Activated CD4-positive, alpha-beta T cell treated with anti-CD3 and anti-CD28 coated beads, Interleukin-2, amount 10 ng/mL, durations not matched to agents 7 days and 5 days (primary cell): ENCODE measurements around the gene NUDT16L1. TPM values are rescaled to one million over a fixed set of nuclear protein-coding genes. Genes with fewer than 3 reads are reported as not detected.

Source experiments
- CTCF ChIA-PET: fragments of 350-600 bp; sonication (Branson Sonifier 250); formaldehyde crosslinking; loops from one replicate; lab custom pipeline; 2021; ENCODE audit warnings: antibody characterized with exemption; lab: Charles Lee
- POLR2A ChIA-PET: fragments of 350-600 bp; sonication (Branson Sonifier 250); formaldehyde crosslinking; loops from one replicate; lab custom pipeline; 2021; ENCODE audit warnings: antibody characterized with exemption; lab: Charles Lee
- DNase-seq: peaks from one replicate; pipeline ENCODE4 v3.0.0-alpha.2; 2020
- H3K27ac Mint-ChIP-seq: one replicate; pipeline ENCODE4 v1.8.0; 2021; ENCODE audit warnings: mild to moderate bottlenecking, moderate library complexity, mixed read lengths
- H3K27me3 Mint-ChIP-seq: one replicate; pipeline ENCODE4 v1.8.0; 2021; ENCODE audit warnings: mixed read lengths
- H3K36me3 Mint-ChIP-seq: one replicate; pipeline ENCODE4 v1.8.0; 2021; ENCODE audit warnings: low read depth, mixed read lengths
- H3K4me1 Mint-ChIP-seq: one replicate; pipeline ENCODE4 v1.8.0; 2021; ENCODE audit warnings: mixed read lengths
- H3K4me3 Mint-ChIP-seq: one replicate; pipeline ENCODE4 v1.8.0; 2021; ENCODE audit warnings: mild to moderate bottlenecking, moderate library complexity, mixed read lengths
- H3K9me3 Mint-ChIP-seq: one replicate; pipeline ENCODE4 v1.8.0; 2021; ENCODE audit warnings: mixed read lengths
- total RNA-seq, 2 experiments: library from RNA; stranded (reverse); gene quantifications; one replicate each; pipeline ENCODE4 v1.2.3, GENCODE V29; 2021

Gene NUDT16L1
- total RNA-seq, 2 experiments from 2014 or later: 32.3 to 35.5 TPM

GRCh38 chr16:4702466-4702808 is 9.1 kb downstream of the NUDT16L1 start:
- no peak overlapping the region for H3K27ac Mint-ChIP-seq
- H3K36me3 Mint-ChIP-seq: peaks cover 8% of the 10 kb centered on the region
- ChIA-PET CTCF (interaction anchor here (0.9 kb wide), 1 partner anchor 20 kb away, joined by 3 read pairs; no protein-coding TSS in a partner anchor), POLR2A (no interaction called here)
- no peaks in the 10 kb centered on the region for H3K9me3 Mint-ChIP-seq
- H3K4me3 Mint-ChIP-seq: no peak overlapping the region
- H3K27me3 Mint-ChIP-seq: no peaks in the 10 kb centered on the region
- DNase-seq: no peak
- peaks cover 30% of the 10 kb centered on the region for H3K4me1 Mint-ChIP-seq

GRCh38 chr16:4703906-4704305 is 10.5 kb downstream of the NUDT16L1 start:
- DNase-seq: no peak
- Mint-ChIP-seq H3K4me3 (no peak overlapping the region), H3K27ac (no peak overlapping the region), H3K9me3 (no peaks in the 10 kb centered on the region), H3K27me3 (no peaks in the 10 kb centered on the region), H3K36me3 (peaks cover 8% of the 10 kb centered on the region), H3K4me1 (peaks cover 30% of the 10 kb centered on the region)
- ChIA-PET CTCF (interaction anchor here (1.4 kb wide), 1 partner anchor 21 kb away, joined by 3 read pairs; no protein-coding TSS in a partner anchor), POLR2A (no interaction called here)

- no peak for DNase-seq
- no peak overlapping the region for H3K4me3 Mint-ChIP-seq
- H3K4me1 Mint-ChIP-seq: peaks cover 25% of the 10 kb centered on the region
- H3K36me3 Mint-ChIP-seq: peaks cover 8% of the 10 kb centered on the region
- H3K27me3 Mint-ChIP-seq: no peaks in the 10 kb centered on the region
- ChIA-PET CTCF (interaction anchor here (1.3 to 1.9 kb wide), 3 partner anchors 11 to 22 kb away, joined by 3 to 5 read pairs (median 4); partner anchors contain the start of gene NUDT16L1), POLR2A (no interaction called here)
- no peak overlapping the region for H3K27ac Mint-ChIP-seq
- no peaks in the 10 kb centered on the region for H3K9me3 Mint-ChIP-seq
Measured at GRCh38 chr16:4704491-4704890, 11.1 kb downstream of the NUDT16L1 start.

- peaks cover 20% of the 10 kb centered on the region for H3K4me1 Mint-ChIP-seq
- peaks cover 4% of the 10 kb centered on the region for H3K36me3 Mint-ChIP-seq
- CTCF ChIA-PET: interaction anchor here (1.3 to 1.9 kb wide), 4 partner anchors 10 to 22 kb away, joined by 3 to 5 read pairs (median 4); partner anchors contain the start of gene NUDT16L1
- no peaks in the 10 kb centered on the region for H3K27me3 Mint-ChIP-seq
- H3K4me3 Mint-ChIP-seq: no peak overlapping the region
- H3K9me3 Mint-ChIP-seq: no peaks in the 10 kb centered on the region
- DNase-seq: no peak
- POLR2A ChIA-PET: no interaction called here
- no peak overlapping the region for H3K27ac Mint-ChIP-seq
Measured at GRCh38 chr16:4704913-4705312, 11.6 kb downstream of the NUDT16L1 start.

- CTCF ChIA-PET: interaction anchor here (0.5 to 1.7 kb wide), 6 partner anchors 8 to 869 kb away, joined by 3 to 4 read pairs (median 3); partner anchors contain the start of gene MGRN1
- H3K4me3 Mint-ChIP-seq: no peak overlapping the region
- POLR2A ChIA-PET: no interaction called here
- H3K27me3 Mint-ChIP-seq: no peaks in the 10 kb centered on the region
- peaks cover 7% of the 10 kb centered on the region for H3K36me3 Mint-ChIP-seq
- DNase-seq: no peak
- H3K4me1 Mint-ChIP-seq: peaks cover 10% of the 10 kb centered on the region
- no peaks in the 10 kb centered on the region for H3K9me3 Mint-ChIP-seq
- no peak overlapping the region for H3K27ac Mint-ChIP-seq
Measured at GRCh38 chr16:4706871-4707270, 13.5 kb downstream of the NUDT16L1 start.

- Mint-ChIP-seq H3K4me3 (no peak overlapping the region), H3K27ac (no peak overlapping the region), H3K9me3 (no peaks in the 10 kb centered on the region), H3K27me3 (no peaks in the 10 kb centered on the region), H3K36me3 (peaks cover 7% of the 10 kb centered on the region), H3K4me1 (no peaks in the 10 kb centered on the region)
- CTCF ChIA-PET: no interaction called here
- POLR2A ChIA-PET: no interaction called here
- DNase-seq: no peak
Measured at GRCh38 chr16:4709481-4709880, 16.1 kb downstream of the NUDT16L1 start.

GRCh38 chr16:4713663-4714501 is 20.5 kb downstream of the NUDT16L1 start:
- ChIA-PET POLR2A (no interaction called here), CTCF (no interaction called here)
- DNase-seq: no peak
- Mint-ChIP-seq H3K4me3 (no peak overlapping the region), H3K36me3 (peaks cover 5% of the 10 kb centered on the region), H3K27ac (no peak overlapping the region), H3K9me3 (no peaks in the 10 kb centered on the region), H3K4me1 (no peaks in the 10 kb centered on the region), H3K27me3 (no peaks in the 10 kb centered on the region)

GRCh38 chr16:4714996-4715395 is 21.6 kb downstream of the NUDT16L1 start:
- Mint-ChIP-seq H3K27me3 (no peaks in the 10 kb centered on the region), H3K27ac (no peak overlapping the region), H3K4me3 (no peak overlapping the region), H3K9me3 (no peaks in the 10 kb centered on the region), H3K36me3 (peaks cover 5% of the 10 kb centered on the region), H3K4me1 (no peaks in the 10 kb centered on the region)
- DNase-seq: no peak
- ChIA-PET CTCF (interaction anchor here (1.0 kb wide), 1 partner anchor 9 kb away, joined by 3 read pairs; no protein-coding TSS in a partner anchor), POLR2A (no interaction called here)

GRCh38 chr16:4718466-4718865 is 25.1 kb downstream of the NUDT16L1 start:
- Mint-ChIP-seq H3K27ac (no peak overlapping the region), H3K4me3 (no peak overlapping the region), H3K9me3 (no peaks in the 10 kb centered on the region), H3K36me3 (peaks cover 2% of the 10 kb centered on the region), H3K4me1 (no peaks in the 10 kb centered on the region), H3K27me3 (no peaks in the 10 kb centered on the region)
- ChIA-PET CTCF (interaction anchor here (1.2 to 1.6 kb wide), 2 partner anchors 8 to 14 kb away, joined by 3 to 5 read pairs; no protein-coding TSS in a partner anchor), POLR2A (no interaction called here)
- DNase-seq: no peak

GRCh38 chr16:4723071-4723767 is 29.9 kb downstream of the NUDT16L1 start:
- Mint-ChIP-seq H3K4me3 (no peak overlapping the region), H3K27ac (no peak overlapping the region), H3K27me3 (no peaks in the 10 kb centered on the region), H3K4me1 (no peaks in the 10 kb centered on the region), H3K9me3 (no peaks in the 10 kb centered on the region), H3K36me3 (peaks cover under 1% of the 10 kb centered on the region)
- DNase-seq: no peak
- POLR2A ChIA-PET: no interaction called here
- CTCF ChIA-PET: interaction anchor here (0.6 to 2.0 kb wide), 2 partner anchors 11 to 72 kb away, joined by 6 to 7 read pairs; partner anchors contain the start of genes ANKS3 and DNAAF8

GRCh38 chr16:4724661-4725270 is 31.4 kb downstream of the NUDT16L1 start:
- no peak for DNase-seq
- ChIA-PET CTCF (interaction anchor here (0.6 to 2.1 kb wide), 4 partner anchors 9 to 176 kb away, joined by 3 to 7 read pairs (median 4); partner anchors contain the start of genes ANKS3 and DNAAF8), POLR2A (no interaction called here)
- peaks cover 4% of the 10 kb centered on the region for H3K36me3 Mint-ChIP-seq
- H3K27me3 Mint-ChIP-seq: no peaks in the 10 kb centered on the region
- no peak overlapping the region for H3K27ac Mint-ChIP-seq
- no peaks in the 10 kb centered on the region for H3K9me3 Mint-ChIP-seq
- no peak overlapping the region for H3K4me3 Mint-ChIP-seq
- no peaks in the 10 kb centered on the region for H3K4me1 Mint-ChIP-seq

- no peaks in the 10 kb centered on the region for H3K9me3 Mint-ChIP-seq
- ChIA-PET CTCF (interaction anchor here (0.8 to 2.1 kb wide), 3 partner anchors 12 to 82 kb away, joined by 3 to 5 read pairs (median 3); no protein-coding TSS in a partner anchor), POLR2A (no interaction called here)
- H3K36me3 Mint-ChIP-seq: peaks cover 4% of the 10 kb centered on the region
- no peaks in the 10 kb centered on the region for H3K27me3 Mint-ChIP-seq
- H3K4me1 Mint-ChIP-seq: no peaks in the 10 kb centered on the region
- H3K4me3 Mint-ChIP-seq: no peak overlapping the region
- DNase-seq: no peak
- no peak overlapping the region for H3K27ac Mint-ChIP-seq
Measured at GRCh38 chr16:4726616-4727015, 33.3 kb downstream of the NUDT16L1 start.
